HEK293T (cell line): ENCODE results near the gene SMARCD1.

Experiments used
- BHLHE40 ChIP-seq: fragments of 450-650 bp; IDR thresholded peaks from 2 replicates; pipeline ENCODE4 v1.6.1; 2016; ENCODE audit warnings: mild to moderate bottlenecking, moderate library complexity, borderline replicate concordance
- FOXA1 ChIP-seq: fragments of 450-650 bp; IDR thresholded peaks from 2 replicates; pipeline ENCODE4 v1.6.1; 2016; ENCODE audit warnings: mild to moderate bottlenecking
- HDGF ChIP-seq: fragments of 450-650 bp; IDR thresholded peaks from 2 replicates; pipeline ENCODE4 v1.6.1; 2017; ENCODE audit warnings: antibody characterized with exemption, borderline replicate concordance
- L3MBTL2 ChIP-seq: fragments of 450-650 bp; conservative IDR thresholded peaks from 2 replicates; pipeline ENCODE4 v1.6.1; 2016; ENCODE audit warnings: mild to moderate bottlenecking
- NFRKB ChIP-seq: fragments of 450-650 bp; IDR thresholded peaks from 2 replicates; pipeline ENCODE4 v1.6.1; 2016; ENCODE audit warnings: mild to moderate bottlenecking, moderate library complexity
- SP1 ChIP-seq: fragments of 450-650 bp; IDR thresholded peaks from 2 replicates; pipeline ENCODE4 v1.6.1; 2017
- TARDBP ChIP-seq: fragments of 450-650 bp; IDR thresholded peaks from 2 replicates; pipeline ENCODE4 v1.6.1; 2016
- ZNF384 ChIP-seq: fragments of 450-650 bp; IDR thresholded peaks from 2 replicates; pipeline ENCODE4 v1.6.1; 2016
- TF ChIP-seq, protein P1 (sequence below): fragments of 450-650 bp; IDR thresholded peaks from 2 replicates; pipeline ENCODE4 v1.6.1; 2016

DNA sequence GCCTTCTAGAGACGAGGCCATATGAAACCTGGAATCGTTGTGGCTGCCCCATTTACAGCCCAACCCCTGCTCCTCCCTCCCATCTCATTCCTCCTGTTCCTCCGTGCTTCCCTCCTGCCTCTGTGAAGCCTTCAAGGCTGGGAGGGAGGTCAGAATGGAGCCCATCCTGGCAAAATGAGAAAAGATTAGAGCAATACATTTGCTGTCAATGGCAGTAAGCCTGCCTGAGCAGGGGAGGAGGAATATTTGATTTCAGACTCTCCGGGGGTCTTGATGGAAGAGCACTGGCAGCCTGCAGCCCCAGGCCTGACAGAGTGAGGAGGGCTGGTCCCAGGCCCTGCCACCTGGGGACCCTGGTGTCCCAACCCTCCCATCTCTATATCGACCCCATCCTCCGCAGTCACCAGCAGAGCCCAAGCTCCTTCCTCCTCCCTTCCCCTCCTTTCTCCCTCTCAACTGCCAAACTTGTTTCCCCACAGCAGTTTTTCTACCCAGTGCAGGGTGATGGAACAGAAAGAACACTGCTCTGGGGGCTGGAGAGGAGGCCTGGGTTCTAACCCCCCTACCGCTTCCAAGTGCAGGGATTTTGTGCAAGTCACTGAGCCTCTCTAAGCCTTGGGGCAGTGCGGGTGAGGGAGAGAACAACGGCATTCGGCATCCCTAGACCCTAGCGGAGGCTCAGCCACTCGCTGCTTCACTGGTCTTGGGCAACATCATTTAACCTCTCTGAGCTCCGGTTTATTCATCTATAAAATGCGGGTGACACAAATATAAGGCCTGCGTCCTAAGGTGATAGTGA is 43.9 kb upstream of the SMARCD1 start:
- no peak for TF ChIP-seq BHLHE40
- no peak for TF ChIP-seq FOXA1
- no peak for TF ChIP-seq HDGF
- TF ChIP-seq SP1, result no peak
- TF ChIP-seq, protein P1, sequence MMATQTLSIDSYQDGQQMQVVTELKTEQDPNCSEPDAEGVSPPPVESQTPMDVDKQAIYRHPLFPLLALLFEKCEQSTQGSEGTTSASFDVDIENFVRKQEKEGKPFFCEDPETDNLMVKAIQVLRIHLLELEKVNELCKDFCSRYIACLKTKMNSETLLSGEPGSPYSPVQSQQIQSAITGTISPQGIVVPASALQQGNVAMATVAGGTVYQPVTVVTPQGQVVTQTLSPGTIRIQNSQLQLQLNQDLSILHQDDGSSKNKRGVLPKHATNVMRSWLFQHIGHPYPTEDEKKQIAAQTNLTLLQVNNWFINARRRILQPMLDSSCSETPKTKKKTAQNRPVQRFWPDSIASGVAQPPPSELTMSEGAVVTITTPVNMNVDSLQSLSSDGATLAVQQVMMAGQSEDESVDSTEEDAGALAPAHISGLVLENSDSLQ, result no peak
- TF ChIP-seq L3MBTL2, result no peak
- TF ChIP-seq NFRKB, result no peak
- TF ChIP-seq TARDBP, result no peak
- TF ChIP-seq ZNF384, result no peak
